Suprapubic skin (tissue), 3 donors: ENCODE results near the gene WDR38.

Source experiments
- CTCF ChIP-seq, 2 donors: fragments of 200-600 bp in 1 of 2; fragments of 450-650 bp in 1 of 2; sonication (generic) in 1 of 2; IDR thresholded peaks; one replicate each; pipeline ENCODE4 v1.5.1; 2016 to 2019; ENCODE audit warnings: antibody characterized with exemption in 2 of 2, mild to moderate bottlenecking in 1 of 2, moderate library complexity in 1 of 2
- POLR2AphosphoS5 ChIP-seq, 3 donors: sonication (generic); formaldehyde crosslinking; IDR thresholded peaks; one replicate each; pipeline ENCODE4 v1.6.1; 2017; ENCODE audit warnings: antibody characterized with exemption in 3 of 3

- no peak for TF ChIP-seq CTCF (IDR thresholded peaks at IDR 0.05)
- TF ChIP-seq POLR2AphosphoS5 (IDR thresholded peaks at IDR 0.05), result no peak
Measured at GRCh38 chr9:124843456-124844034, 9.7 kb upstream of the WDR38 start.
